Measurements from ENCODE around the gene C12orf75.
"Not testable (repeated sequence)": the region's sequence is repeated elsewhere in the genome, so short reads cannot be mapped to it uniquely, and the experiment has no call there.

C12orf75 gene

DNA sequence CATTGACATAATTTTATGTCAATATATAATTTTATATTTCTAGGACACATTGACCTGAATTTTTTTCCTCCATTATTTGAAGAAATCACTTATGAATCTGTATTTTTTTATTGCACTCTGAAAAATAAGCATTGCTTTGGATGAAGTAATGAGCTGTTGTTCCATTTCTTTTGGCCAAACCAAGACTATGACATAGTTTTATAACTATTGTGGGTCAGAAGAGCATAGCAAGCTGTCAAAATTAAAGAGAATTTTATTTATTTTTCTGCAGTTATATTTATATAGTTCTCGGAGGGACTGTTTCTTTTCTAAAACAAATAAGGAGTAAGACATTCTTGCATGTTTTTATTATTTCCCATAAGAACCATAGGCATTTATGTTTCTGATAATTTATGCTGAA is 8.5 kb downstream of the C12orf75 start:
- no peak for DNase-seq

- no peak for DNase-seq
Measured at GRCh38 chr12:105341010-105341409, 10.5 kb downstream of the C12orf75 start.

GRCh38 chr12:105341620-105342019 is 11.1 kb downstream of the C12orf75 start:
- DNase-seq = not testable (repeated sequence)

GRCh38 chr12:105342464-105342863 is 12.0 kb downstream of the C12orf75 start:
- DNase-seq = no peak

GRCh38 chr12:105343836-105344235 is 13.3 kb downstream of the C12orf75 start:
- no peak for DNase-seq

GRCh38 chr12:105347499-105347898 is 17.0 kb downstream of the C12orf75 start:
- no peak for DNase-seq

DNA sequence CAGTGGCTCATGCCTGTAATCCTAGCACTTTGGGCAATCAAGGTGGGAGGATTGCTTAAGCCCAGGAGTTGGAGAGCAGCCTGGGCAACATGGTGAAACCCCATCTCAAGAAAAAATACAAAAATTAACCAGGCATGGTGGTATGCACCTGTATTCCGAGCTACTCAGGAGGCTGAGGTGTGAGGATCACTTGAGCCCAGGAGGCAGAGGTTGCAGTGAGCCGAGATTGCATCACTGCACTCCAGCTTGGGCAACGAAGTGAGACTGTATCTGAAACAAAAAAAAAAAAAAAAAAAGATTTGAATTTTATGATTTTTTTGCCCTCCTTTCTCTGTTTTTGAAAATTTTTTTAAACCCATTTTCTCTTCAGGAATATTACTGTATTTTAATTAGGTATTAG is 17.7 kb downstream of the C12orf75 start:
- no peak for DNase-seq

DNA sequence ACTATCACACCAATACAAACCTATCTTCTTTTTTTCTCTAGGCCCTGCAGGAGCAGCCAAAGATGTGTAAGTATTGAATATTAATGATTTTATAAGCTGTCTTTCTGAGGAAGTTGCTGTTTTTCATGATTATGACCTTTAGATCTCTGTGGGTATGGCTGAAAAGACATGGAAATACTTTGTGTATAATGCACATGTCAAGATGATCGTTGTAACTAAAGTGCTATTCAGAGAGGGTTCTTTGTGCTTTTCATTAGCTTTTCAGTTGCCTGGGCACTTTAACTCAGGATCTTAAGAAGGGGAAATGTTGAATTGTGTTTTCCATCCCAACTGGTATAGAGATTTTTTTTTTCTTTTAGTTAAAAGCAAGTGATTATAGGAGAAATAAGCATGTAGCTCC is 18.1 kb downstream of the C12orf75 start:
- DNase-seq = no peak

GRCh38 chr12:105349138-105349537 is 18.6 kb downstream of the C12orf75 start:
- DNase-seq = no peak

DNA sequence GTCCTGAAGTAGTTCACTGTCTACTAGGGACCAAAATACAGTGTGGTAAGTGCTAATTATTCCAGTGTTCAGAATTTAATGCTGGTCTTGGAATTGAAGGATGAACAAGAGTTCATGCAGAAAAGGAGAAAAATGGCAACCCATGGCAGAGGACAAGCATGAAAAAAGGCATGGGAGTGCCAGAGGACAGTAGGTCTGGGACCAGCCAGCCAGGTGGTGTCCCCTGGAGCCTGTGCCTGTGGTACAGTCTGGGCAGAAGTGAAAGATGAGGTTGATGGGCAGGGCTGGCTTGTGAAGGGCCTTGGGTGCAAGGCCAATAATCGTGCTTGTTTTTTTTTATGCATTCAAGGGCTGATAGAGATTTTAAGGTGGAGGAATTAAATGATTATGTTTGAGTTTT is 21.0 kb downstream of the C12orf75 start:
- DNase-seq = no peak

DNA sequence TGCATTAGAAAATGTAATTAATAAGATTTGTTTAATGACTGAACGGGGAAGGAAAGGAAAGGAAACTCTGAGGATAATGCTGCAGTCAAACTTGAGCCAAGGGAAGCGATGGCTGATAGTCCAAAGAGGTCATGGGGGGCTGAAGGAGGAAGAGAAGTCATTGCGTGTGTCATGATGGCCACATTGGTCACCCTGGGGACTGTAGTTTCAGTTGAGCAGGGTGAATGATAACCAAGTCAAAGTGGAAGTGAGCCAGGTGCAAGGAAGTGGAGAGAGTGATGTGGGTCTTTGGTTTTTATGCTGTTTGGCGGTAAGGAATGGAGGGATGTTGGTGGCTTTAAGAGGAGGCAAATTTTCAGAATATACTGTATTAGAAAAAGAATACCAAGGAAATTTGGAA is 21.6 kb downstream of the C12orf75 start:
- no peak for DNase-seq

- DNase-seq = no peak
Measured at GRCh38 chr12:105352940-105353635, 22.6 kb downstream of the C12orf75 start.

DNA sequence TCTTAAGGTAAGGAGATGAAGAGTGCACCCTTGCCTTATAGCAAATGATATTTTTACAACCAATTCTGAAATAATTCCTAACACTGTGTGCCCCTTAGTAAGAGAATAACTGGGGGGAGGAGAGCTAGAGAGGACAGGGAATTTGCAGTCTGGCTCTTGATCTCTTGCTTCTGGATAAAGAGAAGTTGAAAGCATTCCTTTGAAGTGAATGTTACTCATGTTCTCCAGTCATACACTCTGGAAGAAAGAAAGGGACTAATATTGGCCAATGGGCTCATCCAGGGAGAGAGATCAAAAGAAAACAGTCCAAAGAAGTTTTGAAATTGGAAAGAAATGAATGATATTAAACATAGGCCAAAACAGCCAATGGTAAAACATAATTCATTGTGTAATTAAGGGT is 25.3 kb downstream of the C12orf75 start:
- DNase-seq = no peak

DNA sequence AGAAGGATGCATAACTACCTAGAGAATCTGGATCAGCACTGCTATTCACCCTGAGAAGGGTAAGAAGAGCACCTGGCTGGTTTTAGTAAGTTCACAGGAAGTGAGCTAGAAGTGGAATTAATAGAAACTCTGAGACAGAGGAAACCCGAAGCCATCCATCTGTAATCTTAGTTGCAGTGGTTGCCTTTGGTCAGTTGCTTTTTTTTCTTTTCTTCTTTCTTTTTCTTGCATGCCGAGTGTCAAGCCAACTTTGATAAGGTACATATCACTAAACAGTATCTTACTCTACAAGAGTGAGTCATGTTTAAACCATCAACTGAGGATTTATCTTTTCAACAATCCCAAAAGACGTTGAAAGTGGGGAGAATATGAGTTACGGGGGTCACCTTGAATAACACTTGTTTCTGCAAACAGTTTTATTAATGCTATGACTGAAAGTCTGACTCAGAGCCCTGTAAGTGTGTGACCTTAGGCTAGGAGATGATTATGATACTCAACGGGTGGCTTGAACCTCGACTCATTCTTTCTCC is 26.7 kb downstream of the C12orf75 start:
- no peak for DNase-seq

DNA sequence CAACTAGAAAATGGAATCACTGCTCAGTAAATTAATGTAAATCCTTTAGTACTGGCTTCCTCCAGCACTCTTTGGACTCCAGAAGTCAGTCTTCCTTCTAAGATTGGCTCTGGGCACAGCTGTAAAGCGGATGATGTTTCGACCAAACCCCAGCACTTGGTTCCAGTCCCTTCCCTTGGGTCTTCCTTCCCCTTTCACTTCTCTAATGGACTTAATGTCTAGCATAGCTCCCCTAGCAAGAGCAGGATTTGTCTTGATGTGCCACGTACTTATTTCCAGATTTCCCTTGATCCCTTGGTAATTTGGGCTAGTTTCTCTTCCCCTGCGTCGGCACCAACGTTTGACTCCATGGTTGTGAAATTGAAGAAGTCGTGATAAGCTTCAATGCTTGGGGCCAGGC is 28.3 kb downstream of the C12orf75 start:
- no peak for DNase-seq

DNA sequence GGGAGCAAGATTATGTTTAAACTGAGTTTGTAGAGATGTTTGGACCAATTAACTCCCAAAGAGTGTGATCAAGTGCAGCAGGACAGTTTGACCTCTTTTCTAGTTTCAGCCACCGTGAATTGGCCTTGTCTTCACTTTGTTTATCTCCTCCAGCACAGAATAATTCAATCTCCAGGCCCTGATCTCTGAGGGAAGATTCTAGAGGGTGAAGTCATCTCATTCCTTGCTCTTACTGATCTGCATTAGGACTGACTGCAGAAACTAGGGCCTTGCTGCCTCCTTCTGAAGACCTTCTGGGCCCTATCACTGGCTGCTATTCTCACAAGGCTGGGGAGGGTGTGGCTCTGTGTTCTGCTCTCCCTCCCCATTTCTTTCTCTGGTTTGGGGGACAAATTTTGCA is 29.4 kb downstream of the C12orf75 start:
- DNase-seq = no peak

GRCh38 chr12:105363890-105364289 is 33.4 kb downstream of the C12orf75 start:
- DNase-seq = no peak

- DNase-seq = no peak
Measured at GRCh38 chr12:105365231-105365630, 34.7 kb downstream of the C12orf75 start.

- DNase-seq = no peak
Measured at GRCh38 chr12:105368047-105368646, 37.7 kb downstream of the C12orf75 start.

DNA sequence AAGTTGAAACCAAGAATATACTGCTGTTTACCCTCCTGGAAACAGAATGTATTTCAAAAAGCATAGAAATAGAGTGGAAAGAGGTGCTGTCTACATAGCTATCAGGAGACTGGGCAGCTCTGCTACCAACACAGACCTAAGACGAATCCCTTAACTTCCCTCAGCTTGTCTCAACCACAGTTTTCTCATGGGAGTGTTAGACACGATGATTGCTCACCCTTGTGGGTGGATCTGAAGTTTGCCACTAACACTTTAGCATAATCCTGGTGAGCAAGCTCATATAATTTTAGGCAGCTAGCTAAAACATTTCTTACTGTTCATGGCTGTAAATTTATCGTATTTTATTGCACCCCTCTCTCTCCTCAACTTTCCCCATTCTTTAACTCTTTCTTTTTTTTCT is 38.5 kb downstream of the C12orf75 start:
- DNase-seq = no peak

GRCh38 chr12:105374303-105374702 is 43.8 kb downstream of the C12orf75 start:
- DNase-seq = no peak

DNA sequence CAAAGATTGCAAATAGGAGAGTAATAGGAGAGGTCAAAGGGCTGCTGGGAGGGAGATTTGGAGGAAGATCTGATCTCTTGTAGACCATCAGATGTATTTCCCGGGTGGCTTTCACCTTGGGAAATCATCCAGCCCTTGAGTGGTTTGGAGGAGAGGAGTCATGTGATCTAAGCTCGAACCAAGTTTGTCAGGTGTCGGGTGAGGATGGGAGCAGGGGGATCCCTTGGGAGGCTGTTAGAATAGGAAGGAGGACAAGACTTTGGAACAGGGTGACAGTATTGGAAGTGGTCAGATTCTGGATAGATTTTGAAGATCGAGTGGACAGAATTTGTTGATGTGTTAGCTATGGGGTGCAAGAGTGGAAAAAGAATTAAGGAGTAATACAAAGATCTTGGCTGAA is 46.6 kb downstream of the C12orf75 start:
- no peak for DNase-seq

DNA sequence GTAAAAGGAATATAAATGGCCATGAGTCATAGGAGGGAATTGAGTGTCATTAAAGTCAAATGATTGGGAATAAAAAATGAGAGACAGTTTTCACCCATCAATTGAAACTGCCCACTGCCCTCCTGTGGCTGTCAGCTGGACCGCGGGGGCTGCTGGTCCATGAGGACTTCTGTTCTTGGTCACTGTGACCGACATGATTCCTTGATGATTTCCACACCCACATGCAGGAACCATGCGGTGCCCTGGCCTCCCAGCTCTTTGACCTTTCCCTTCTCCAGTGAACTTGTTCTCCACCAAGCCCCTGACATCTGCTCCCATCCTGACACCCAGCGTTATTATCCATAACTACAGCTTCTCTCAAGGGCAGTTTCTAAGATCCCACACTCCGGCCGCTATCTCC is 48.4 kb downstream of the C12orf75 start:
- no peak for DNase-seq

- no peak for DNase-seq
Measured at GRCh38 chr12:105382771-105383622, 52.5 kb downstream of the C12orf75 start.

All from activated CD8-positive, alpha-beta memory T cell treated with anti-CD3 and anti-CD28 coated beads, Interleukin-2, amount 50 U/mL, for 48 hours (primary cell).